Vagina (tissue), 2 donors: ENCODE results near the gene GOPC.

Experiments
- CTCF ChIP-seq, 3 experiments: fragments of 450-650 bp in 2 of 3; fragments of 200-600 bp in 1 of 3; sonication (generic) in 1 of 3; IDR thresholded peaks; one replicate each; pipeline ENCODE4 v1.5.1; 2017 to 2019; ENCODE audit warnings: antibody characterized with exemption in 3 of 3, mild to moderate bottlenecking in 2 of 3, moderate library complexity in 2 of 3
- POLR2AphosphoS5 ChIP-seq, 2 donors: sonication (generic); formaldehyde crosslinking; IDR thresholded peaks; one replicate each; pipeline ENCODE4 v1.9.0; 2017; ENCODE audit warnings: antibody characterized with exemption in 2 of 2, mild to moderate bottlenecking in 2 of 2, low read depth in 1 of 2; ENCODE audit not compliant: insufficient read depth in 1 of 2

GRCh38 chr6:117559299-117559698, 43.0 kb downstream of the GOPC start:
- no peak for TF ChIP-seq CTCF (IDR thresholded peaks at IDR 0.05)
- TF ChIP-seq POLR2AphosphoS5 (IDR thresholded peaks at IDR 0.05; ENCODE audit: insufficient read depth in 1 of 2, low read depth in 1 of 2): no peak
